Measurements from ENCODE around the gene AQP9.
"Not testable (repeated sequence)": the region's sequence is repeated elsewhere in the genome, so short reads cannot be mapped to it uniquely, and the experiment has no call there.

AQP9 gene

DNA sequence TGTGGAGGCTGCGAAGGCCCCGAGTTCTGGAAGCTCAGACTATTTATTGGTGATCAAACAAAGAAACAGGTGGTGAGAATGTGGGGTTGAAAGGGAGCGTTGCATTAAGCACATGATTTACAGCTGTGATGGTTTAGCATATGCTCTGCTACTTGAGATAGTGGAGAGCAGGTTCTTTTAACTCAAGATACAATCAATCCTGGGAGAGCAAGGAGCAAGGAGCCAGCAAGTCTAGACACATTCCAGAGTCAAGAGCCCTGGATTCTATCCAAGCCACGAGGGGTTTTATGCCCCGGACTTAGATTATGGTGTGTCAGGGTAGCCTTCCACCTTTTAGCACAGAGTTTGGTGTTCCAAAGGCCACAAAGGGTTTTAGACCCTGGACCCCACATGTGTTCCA, 24.8 kb upstream of the AQP9 start:
- H3K27ac ChIP-seq (replicated peaks; ENCODE audit: low read length); H3K4me2 ChIP-seq (ENCODE audit: insufficient read depth, low read length, poor library complexity, severe bottlenecking); H3K18ac ChIP-seq (ENCODE audit: low read length); H2BK5ac ChIP-seq (ENCODE audit: low read length); H4K8ac ChIP-seq (ENCODE audit: low read depth, low read length); DNase-seq (ENCODE audit: low spot score); H2BK15ac ChIP-seq (ENCODE audit: low read length); H4K91ac ChIP-seq (ENCODE audit: low read depth, low read length, poor library complexity); H3K4ac ChIP-seq (ENCODE audit: low read length); H3K36me3 ChIP-seq (replicated peaks in 1 of 2; ENCODE audit: control insufficient read depth in 2 of 2, insufficient read depth in 2 of 2, low read length in 2 of 2); H3K9ac ChIP-seq (ENCODE audit: low read depth, low read length, poor library complexity); H3K4me3 ChIP-seq (ENCODE audit: low read length in 2 of 2); H3K14ac ChIP-seq (ENCODE audit: low read length); H2BK120ac ChIP-seq (ENCODE audit: low read depth, low read length); H3K9me3 ChIP-seq (replicated peaks in 1 of 2; ENCODE audit: control insufficient read depth in 2 of 2, insufficient read depth in 1 of 2, low read depth in 1 of 2, low read length in 2 of 2); H2AK5ac ChIP-seq (ENCODE audit: low read depth, low read length); H2BK12ac ChIP-seq (ENCODE audit: low read length); H3K79me1 ChIP-seq (ENCODE audit: low read depth, low read length); H3K23ac ChIP-seq (ENCODE audit: low read depth, low read length, poor library complexity); H3K27me3 ChIP-seq (ENCODE audit: control insufficient read depth in 3 of 3, insufficient read depth in 3 of 3, low read depth in 1 of 3, low read length in 3 of 3); H2AFZ ChIP-seq (ENCODE audit: low read length); H3K4me1 ChIP-seq (ENCODE audit: control insufficient read depth in 2 of 2, insufficient read depth in 1 of 2, low read depth in 1 of 2, low read length in 2 of 2): not testable (repeated sequence)
- no CpG with 5 or more reads among the region's 5 CpGs for WGBS, 2 donors (ENCODE audit: extremely low coverage in 2 of 2, insufficient read length in 2 of 2, insufficient replicate concordance in 1 of 2)

DNA sequence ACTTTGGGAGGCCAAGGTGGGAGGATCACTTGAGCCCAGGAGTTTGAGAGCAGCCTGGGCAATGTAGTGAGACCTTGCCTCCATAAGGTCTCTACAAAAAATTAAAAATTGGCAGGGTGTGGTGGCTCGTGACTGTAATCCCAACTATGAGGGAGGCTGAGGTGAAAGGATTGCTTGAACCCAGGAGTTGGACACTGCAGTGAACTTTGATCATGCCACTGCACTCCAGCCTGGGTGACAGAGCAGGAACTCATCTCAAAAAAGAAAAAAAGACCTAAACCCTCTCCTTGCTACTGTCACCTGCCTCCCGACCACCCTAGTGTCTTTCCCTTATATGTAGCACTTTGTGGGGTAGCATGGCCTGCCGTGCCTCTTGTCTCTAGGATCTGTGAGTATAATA, 23.8 kb upstream of the AQP9 start:
- H3K4ac ChIP-seq (ENCODE audit: low read length) = no peak overlapping the region

DNA sequence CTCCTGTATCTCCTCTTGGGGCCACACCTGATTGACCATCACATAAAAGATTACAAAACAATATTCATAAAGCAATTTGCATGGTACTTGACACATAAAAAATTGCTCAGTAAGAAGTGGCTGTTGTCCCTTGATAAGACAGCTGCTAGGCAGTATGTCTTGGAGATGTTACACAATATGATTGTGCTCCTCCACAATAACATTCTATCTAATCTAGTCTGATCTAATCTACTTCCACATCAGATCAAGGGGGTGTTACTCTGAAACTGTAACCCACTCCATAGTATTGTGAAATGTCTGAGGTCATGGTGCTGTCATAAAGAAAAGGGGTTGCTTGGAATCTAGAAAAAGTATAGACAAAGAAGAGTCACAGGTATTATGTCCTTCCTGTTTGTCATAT, 23.4 kb upstream of the AQP9 start:
- peaks cover 0 to 3% (median 0%) of the 10 kb centered on the region in 3 experiments for H3K27me3 ChIP-seq (ENCODE audit: control insufficient read depth in 3 of 3, insufficient read depth in 3 of 3, low read depth in 1 of 3, low read length in 3 of 3)
- DNase-seq (ENCODE audit: low spot score) = no peak
- H3K4me2 ChIP-seq (ENCODE audit: insufficient read depth, low read length, poor library complexity, severe bottlenecking) = no peak overlapping the region
- no peak overlapping the region for H3K4ac ChIP-seq (ENCODE audit: low read length)
- H3K4me1 ChIP-seq (ENCODE audit: control insufficient read depth in 2 of 2, insufficient read depth in 1 of 2, low read depth in 1 of 2, low read length in 2 of 2) = no peaks in the 10 kb centered on the region
- H3K14ac ChIP-seq (ENCODE audit: low read length) = no peak overlapping the region
- no peaks in the 10 kb centered on the region for H3K9me3 ChIP-seq (replicated peaks in 1 of 2; ENCODE audit: control insufficient read depth in 2 of 2, insufficient read depth in 1 of 2, low read depth in 1 of 2, low read length in 2 of 2)
- H2AFZ ChIP-seq (ENCODE audit: low read length) = no peak overlapping the region
- no peaks in the 10 kb centered on the region for H3K79me1 ChIP-seq (ENCODE audit: low read depth, low read length)
- no peak overlapping the region for H2AK5ac ChIP-seq (ENCODE audit: low read depth, low read length)
- no peaks in the 10 kb centered on the region for H3K36me3 ChIP-seq (replicated peaks in 1 of 2; ENCODE audit: control insufficient read depth in 2 of 2, insufficient read depth in 2 of 2, low read length in 2 of 2)
- H3K27ac ChIP-seq (replicated peaks; ENCODE audit: low read length) = no peak overlapping the region
- no peak overlapping the region for H2BK120ac ChIP-seq (ENCODE audit: low read depth, low read length)
- no peak overlapping the region for H2BK15ac ChIP-seq (ENCODE audit: low read length)
- no peak overlapping the region for H4K91ac ChIP-seq (ENCODE audit: low read depth, low read length, poor library complexity)
- no peak overlapping the region for H3K23ac ChIP-seq (ENCODE audit: low read depth, low read length, poor library complexity)
- H2BK5ac ChIP-seq (ENCODE audit: low read length) = no peak overlapping the region
- H2BK12ac ChIP-seq (ENCODE audit: low read length) = no peak overlapping the region
- H3K4me3 ChIP-seq (ENCODE audit: low read length in 2 of 2) = no peak overlapping the region
- no peak overlapping the region for H3K18ac ChIP-seq (ENCODE audit: low read length)
- H3K9ac ChIP-seq (ENCODE audit: low read depth, low read length, poor library complexity) = no peak overlapping the region
- no peak overlapping the region for H4K8ac ChIP-seq (ENCODE audit: low read depth, low read length)

More for the DNA sequence above, 23.8 kb upstream of the AQP9 start:
- no peak overlapping the region for H4K91ac ChIP-seq (ENCODE audit: low read depth, low read length, poor library complexity)
- H2AFZ ChIP-seq (ENCODE audit: low read length) = no peak overlapping the region
- H3K9ac ChIP-seq (ENCODE audit: low read depth, low read length, poor library complexity) = no peak overlapping the region
- H3K9me3 ChIP-seq (replicated peaks in 1 of 2; ENCODE audit: control insufficient read depth in 2 of 2, insufficient read depth in 1 of 2, low read depth in 1 of 2, low read length in 2 of 2) = no peaks in the 10 kb centered on the region
- no peaks in the 10 kb centered on the region for H3K79me1 ChIP-seq (ENCODE audit: low read depth, low read length)
- H3K4me2 ChIP-seq (ENCODE audit: insufficient read depth, low read length, poor library complexity, severe bottlenecking) = no peak overlapping the region
- no CpG with 5 or more reads among the region's 3 CpGs for WGBS, 2 donors (ENCODE audit: extremely low coverage in 2 of 2, insufficient read length in 2 of 2, insufficient replicate concordance in 1 of 2)
- no peak overlapping the region for H2BK12ac ChIP-seq (ENCODE audit: low read length)
- no peaks in the 10 kb centered on the region for H3K4me1 ChIP-seq (ENCODE audit: control insufficient read depth in 2 of 2, insufficient read depth in 1 of 2, low read depth in 1 of 2, low read length in 2 of 2)
- no peak overlapping the region for H2BK15ac ChIP-seq (ENCODE audit: low read length)
- H3K36me3 ChIP-seq (replicated peaks in 1 of 2; ENCODE audit: control insufficient read depth in 2 of 2, insufficient read depth in 2 of 2, low read length in 2 of 2) = no peaks in the 10 kb centered on the region
- H3K27me3 ChIP-seq (ENCODE audit: control insufficient read depth in 3 of 3, insufficient read depth in 3 of 3, low read depth in 1 of 3, low read length in 3 of 3) = peaks cover 0 to 3% (median 0%) of the 10 kb centered on the region in 3 experiments
- H3K18ac ChIP-seq (ENCODE audit: low read length) = no peak overlapping the region
- H3K27ac ChIP-seq (replicated peaks; ENCODE audit: low read length) = no peak overlapping the region
- no peak overlapping the region for H2AK5ac ChIP-seq (ENCODE audit: low read depth, low read length)
- H2BK5ac ChIP-seq (ENCODE audit: low read length) = no peak overlapping the region
- no peak overlapping the region for H3K14ac ChIP-seq (ENCODE audit: low read length)
- H2BK120ac ChIP-seq (ENCODE audit: low read depth, low read length) = no peak overlapping the region
- no peak for DNase-seq (ENCODE audit: low spot score)
- H3K4me3 ChIP-seq (ENCODE audit: low read length in 2 of 2) = no peak overlapping the region
- no peak overlapping the region for H3K23ac ChIP-seq (ENCODE audit: low read depth, low read length, poor library complexity)
- no peak overlapping the region for H4K8ac ChIP-seq (ENCODE audit: low read depth, low read length)

DNA sequence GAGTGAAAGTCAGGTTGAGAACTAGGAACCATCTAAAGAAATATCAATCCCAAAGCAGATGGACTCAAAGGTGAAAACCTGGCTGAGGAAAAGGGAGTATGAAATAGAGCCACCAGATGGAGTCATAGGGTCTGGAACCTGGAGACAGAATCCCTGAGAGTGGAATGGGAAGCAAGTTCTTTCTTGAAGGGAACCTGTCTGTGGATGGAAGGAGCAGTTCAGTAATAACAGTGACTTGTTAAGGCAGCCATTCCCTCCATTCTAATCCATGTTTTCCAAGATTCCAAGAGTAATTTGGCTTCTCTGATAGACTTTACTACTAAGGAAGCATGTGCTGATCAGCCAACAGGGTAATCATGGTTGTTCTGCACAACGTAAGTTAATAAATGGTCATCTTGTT, 22.5 kb upstream of the AQP9 start:
- Histone ChIP-seq H4K91ac (ENCODE audit: low read depth, low read length, poor library complexity) (no peak overlapping the region), H2AK5ac (ENCODE audit: low read depth, low read length) (no peak overlapping the region), H3K4me1 (ENCODE audit: control insufficient read depth in 2 of 2, insufficient read depth in 1 of 2, low read depth in 1 of 2, low read length in 2 of 2) (no peaks in the 10 kb centered on the region), H3K18ac (ENCODE audit: low read length) (no peak overlapping the region), H2AFZ (ENCODE audit: low read length) (no peak overlapping the region), H3K4ac (ENCODE audit: low read length) (no peak overlapping the region), H3K23ac (ENCODE audit: low read depth, low read length, poor library complexity) (no peak overlapping the region), H3K9me3 (replicated peaks in 1 of 2; ENCODE audit: control insufficient read depth in 2 of 2, insufficient read depth in 1 of 2, low read depth in 1 of 2, low read length in 2 of 2) (no peaks in the 10 kb centered on the region), H3K14ac (ENCODE audit: low read length) (no peak overlapping the region), H3K36me3 (replicated peaks in 1 of 2; ENCODE audit: control insufficient read depth in 2 of 2, insufficient read depth in 2 of 2, low read length in 2 of 2) (no peaks in the 10 kb centered on the region), H2BK15ac (ENCODE audit: low read length) (no peak overlapping the region), H3K4me3 (ENCODE audit: low read length in 2 of 2) (no peak overlapping the region), H3K27me3 (ENCODE audit: control insufficient read depth in 3 of 3, insufficient read depth in 3 of 3, low read depth in 1 of 3, low read length in 3 of 3) (peaks cover 0 to 3% (median 0%) of the 10 kb centered on the region in 3 experiments), H3K79me1 (ENCODE audit: low read depth, low read length) (no peaks in the 10 kb centered on the region), H3K4me2 (ENCODE audit: insufficient read depth, low read length, poor library complexity, severe bottlenecking) (no peak overlapping the region), H2BK12ac (ENCODE audit: low read length) (no peak overlapping the region), H4K8ac (ENCODE audit: low read depth, low read length) (no peak overlapping the region), H2BK120ac (ENCODE audit: low read depth, low read length) (no peak overlapping the region), H3K9ac (ENCODE audit: low read depth, low read length, poor library complexity) (no peak overlapping the region), H2BK5ac (ENCODE audit: low read length) (no peak overlapping the region), H3K27ac (replicated peaks; ENCODE audit: low read length) (no peak overlapping the region)
- DNase-seq (ENCODE audit: low spot score) = no peak
- no CpG with 5 or more reads among the region's 1 CpG for WGBS, 2 donors (ENCODE audit: extremely low coverage in 2 of 2, insufficient read length in 2 of 2, insufficient replicate concordance in 1 of 2)

All from neuronal stem cell (in vitro differentiated cells).